ENCODE measurements around the gene CYTH4. TPM values are rescaled to one million over a fixed set of nuclear protein-coding genes. Genes with fewer than 3 reads are reported as not detected.

CYTH4 gene
- total and polyA plus RNA-seq, 2 of the 8 experiments (the other 6 are each of a cell fraction or from before 2014, with no cell fraction given): 0.09 TPM; not detected in 1

DNA sequence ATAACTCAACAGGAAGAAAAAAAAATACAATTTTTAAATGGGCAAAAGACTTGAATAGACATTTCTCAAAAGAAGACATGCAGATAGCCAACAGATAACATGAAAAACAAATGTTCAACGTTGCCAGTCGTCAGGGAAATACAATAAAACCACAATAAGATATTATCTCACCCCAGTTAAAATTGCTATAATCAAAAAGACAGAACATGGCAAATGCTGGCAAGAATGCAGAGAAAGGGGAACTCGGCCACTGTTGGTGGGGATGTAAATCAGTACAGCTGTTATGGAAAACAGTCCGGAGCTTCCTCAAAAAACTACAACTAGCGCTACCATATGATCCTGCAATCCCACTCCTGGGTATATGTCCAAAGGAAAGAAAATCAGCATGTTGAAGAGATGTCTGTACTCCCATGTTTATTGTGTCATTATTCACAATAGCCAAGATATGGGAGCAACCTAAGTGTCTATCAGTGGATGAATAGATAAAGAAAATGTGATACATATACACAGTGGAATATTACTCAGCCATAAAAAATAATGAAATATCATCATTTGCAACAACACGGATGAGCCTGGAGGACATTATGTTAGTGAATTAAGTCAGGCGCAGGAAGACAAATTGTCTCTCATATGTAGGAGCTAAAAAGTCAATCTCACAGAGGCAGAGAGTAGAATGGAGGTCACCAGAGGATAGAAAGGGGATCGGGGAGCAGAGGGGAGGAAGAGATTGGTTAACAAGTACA, 12.2 kb upstream of the CYTH4 start:
- H4K20me1 ChIP-seq (replicated peaks in 1 of 2; ENCODE audit: control insufficient read depth in 1 of 2, insufficient read depth in 2 of 2, low read length in 2 of 2): no peaks in the 10 kb centered on the region
- H3K27ac ChIP-seq (ENCODE audit: low read depth, low read length): no peak overlapping the region
- H3K9me3 ChIP-seq (ENCODE audit: insufficient read depth in 2 of 2, low read depth in 1 of 2, low read length in 1 of 2): no peaks in the 10 kb centered on the region
- no peak overlapping the region for H4K91ac ChIP-seq (replicated peaks; ENCODE audit: insufficient read length, low read length)
- H2AFZ ChIP-seq (ENCODE audit: low read length): no peak overlapping the region
- H3K4ac ChIP-seq (replicated peaks; ENCODE audit: insufficient read length, low read depth, low read length): no peak overlapping the region
- no peaks in the 10 kb centered on the region for H3K27me3 ChIP-seq (replicated peaks in 1 of 4; ENCODE audit: control insufficient read depth in 3 of 4, extremely low read depth in 1 of 4, insufficient read depth in 3 of 4, low read length in 3 of 4)
- no peak overlapping the region for H4K5ac ChIP-seq (ENCODE audit: insufficient read length, low read depth, low read length)
- 0 out of 2 replicates have a peak, but pooled peaks cover 2% of the 10 kb centered on the region for H3K23me2 ChIP-seq (ENCODE audit: low read depth, low read length)
- H2BK20ac ChIP-seq (ENCODE audit: low read length): no peak overlapping the region
- H3K4me3 ChIP-seq (ENCODE audit: extremely low read depth in 1 of 4, insufficient read depth in 2 of 4, low read depth in 3 of 4, low read length in 4 of 4): no peak overlapping the region
- 88% methylated on average over 8 of the region's 8 CpGs; no CpG with 5 or more reads in 1 of the 2 experiments for WGBS, 2 experiments (ENCODE audit: extremely low coverage in 1 of 2, insufficient coverage in 1 of 2, insufficient read length in 1 of 2, insufficient replicate concordance in 2 of 2, low coverage in 1 of 2, low lambda C conversion rate in 2 of 2, missing lambda C conversion rate in 1 of 2)
- FAIRE-seq: no peak
- H3K4me2 ChIP-seq (ENCODE audit: insufficient read depth in 1 of 2, low read depth in 2 of 2, low read length in 2 of 2): no peak overlapping the region
- H3K79me1 ChIP-seq (ENCODE audit: low read depth, low read length): no peaks in the 10 kb centered on the region
- H3K56ac ChIP-seq (replicated peaks; ENCODE audit: insufficient read length, low read depth, low read length): no peak overlapping the region
- no peak overlapping the region for H2BK5ac ChIP-seq (ENCODE audit: low read depth, low read length)
- H3K36me3 ChIP-seq (ENCODE audit: control insufficient read depth in 2 of 4, insufficient read depth in 4 of 4, low read length in 3 of 4): no peaks in the 10 kb centered on the region
- H3K79me2 ChIP-seq (ENCODE audit: control insufficient read depth in 1 of 2, insufficient read depth in 2 of 2, low read length in 2 of 2): no peaks in the 10 kb centered on the region
- H3K23ac ChIP-seq (ENCODE audit: insufficient read length): no peak overlapping the region
- H3K14ac ChIP-seq (ENCODE audit: insufficient read length): no peak overlapping the region
- peaks cover 0 to 2% (median 0%) of the 10 kb centered on the region in 4 experiments; a peak in 2 of 7 replicates for H3K4me1 ChIP-seq (replicated peaks in 1 of 4; ENCODE audit: control insufficient read depth in 3 of 4, insufficient read depth in 4 of 4, low read length in 3 of 4)
- POLR2A ChIA-PET (ENCODE audit: partially characterized antibody): no interaction called here
- no peak overlapping the region for H2BK15ac ChIP-seq (ENCODE audit: low read length)
- DNase-seq (ENCODE audit: low read depth in 1 of 2, low spot score in 2 of 2): no peak
- H3K18ac ChIP-seq (ENCODE audit: extremely low read depth, low read length): no peak overlapping the region
- no peak overlapping the region for H2BK12ac ChIP-seq (ENCODE audit: low read depth, low read length)
- H2AK5ac ChIP-seq (ENCODE audit: low read depth, low read length): no peak overlapping the region
- no peak overlapping the region for H4K8ac ChIP-seq (ENCODE audit: extremely low read depth, insufficient read depth, low read length)
- H3K9ac ChIP-seq (replicated peaks in 1 of 4; ENCODE audit: extremely low read depth in 1 of 4, low read depth in 3 of 4, low read length in 3 of 4): no peak overlapping the region
- CTCF ChIA-PET (ENCODE audit: partially characterized antibody): interaction anchor here (0.7 to 6.9 kb wide), 4 partner anchors 10 to 192 kb away, joined by 3 to 48 read pairs (median 18); partner anchors contain the start of gene CYTH4
- no peak overlapping the region for H2BK120ac ChIP-seq (replicated peaks; ENCODE audit: low read depth, low read length)
- TF ChIP-seq POU5F1 (IDR thresholded peaks at IDR 0.05; ENCODE audit: low read depth, low read length) (no peak), NANOG (IDR thresholded peaks at IDR 0.05; ENCODE audit: insufficient read depth, low read depth, low read length, poor library complexity, severe bottlenecking) (no peak), ZNF274 (IDR thresholded peaks at IDR 0.05; ENCODE audit: borderline replicate concordance, extremely low read depth, low read length) (no peak), RBBP5 (IDR thresholded peaks at IDR 0.05; ENCODE audit: borderline replicate concordance, low read depth, low read length) (no peak), POLR2AphosphoS5 (IDR thresholded peaks at IDR 0.05; ENCODE audit: low read depth, low read length) (no peak), CBX8 (IDR thresholded peaks at IDR 0.05; ENCODE audit: borderline replicate concordance, low read depth, low read length) (no peak), BCL11A (IDR thresholded peaks at IDR 0.05; ENCODE audit: low read depth in 2 of 2, low read length in 2 of 2) (no peak), NRF1 (IDR thresholded peaks at IDR 0.05; ENCODE audit: low read depth, low read length) (no peak), CHD2 (IDR thresholded peaks at IDR 0.05; ENCODE audit: low read length) (no peak), EP300 (IDR thresholded peaks at IDR 0.05; ENCODE audit: borderline replicate concordance in 1 of 2, low read depth in 2 of 2, low read length in 2 of 2) (no peak), SP1 (IDR thresholded peaks at IDR 0.05; ENCODE audit: low read depth, low read length) (no peak), CHD1 (IDR thresholded peaks at IDR 0.05; ENCODE audit: low read depth, low read length) (no peak)

Measured in H1 (cell line).